GM12878 (cell line): ENCODE results near the gene ZSWIM3. TPM values are rescaled to one million over a fixed set of nuclear protein-coding genes. Genes with fewer than 3 reads are reported as not detected.

Experiments used
- ATAC-seq: fragments of 200-7000 bp; cut with Tn5 transposase; 3 replicates; pipeline ENCODE4 v1.9.1; 2020; ENCODE audit warnings: mild to moderate bottlenecking, moderate library complexity
- BruUV-seq: library from RNA; stranded (reverse); fragments of 400-500 nt; replicated peaks from 2 replicates; lab custom pipeline; 2021; lab: Mats Ljungman, UMichigan
- CTCF ChIA-PET: fragments of 300-600 bp; sonication (Branson Sonifier 250); formaldehyde crosslinking; extraction: SDS; loops from one replicate; lab custom pipeline; 2021; ENCODE audit warnings: inconsistent platforms; lab: Yijun Ruan, JAX
- POLR2A ChIA-PET: fragments of 350-600 bp; formaldehyde crosslinking; extraction: SDS; loops from one replicate; lab custom pipeline; 2021; ENCODE audit warnings: inconsistent platforms; lab: Charles Lee
- RAD21 ChIA-PET: fragments of 300-600 bp; sonication (Branson Sonifier 250); formaldehyde crosslinking; loops from one replicate; lab custom pipeline; 2023; ENCODE audit warnings: antibody characterized with exemption; ENCODE audit not compliant: unreplicated experiment; lab: Charles Lee
- SMC1A ChIA-PET: fragments of 300-600 bp; sonication (Branson Sonifier 250); formaldehyde crosslinking; loops from one replicate; lab custom pipeline; 2023; ENCODE audit not compliant: unreplicated experiment, uncharacterized antibody; lab: Charles Lee
- DNase-seq: peaks from one replicate; pipeline ENCODE4 v3.0.0-alpha.2; 2011; ENCODE audit warnings: low read depth, low spot score
- FAIRE-seq: peaks from 3 replicates; lab custom pipeline; 2011; peaks lifted over from hg19 to GRCh38; lab: Jason Lieb, UNC
- H2AFZ ChIP-seq: 2 replicates; pipeline ENCODE4 v1.6.0; 2011; ENCODE audit warnings: low read depth, low read length, control low read depth; ENCODE audit not compliant: control insufficient read depth
- H3K27ac ChIP-seq: 2 replicates; pipeline ENCODE4 v1.5.1; 2011; ENCODE audit warnings: control low read depth; ENCODE audit not compliant: control insufficient read depth, insufficient read depth
- H3K27me3 ChIP-seq, 2 experiments: replicated peaks in 1 of 2; 2 replicates each; pipeline versions ENCODE4 v1.6.0 to v1.6.1; 2011; ENCODE audit warnings: low read length in 1 of 2; ENCODE audit not compliant: control insufficient read depth in 2 of 2, insufficient read depth in 2 of 2
- H3K36me3 ChIP-seq, 2 experiments: 2 replicates each; pipeline ENCODE4 v1.5.1; 2011; ENCODE audit warnings: low read length in 1 of 2; ENCODE audit not compliant: control insufficient read depth in 2 of 2, insufficient read depth in 2 of 2
- H3K4me1 ChIP-seq: 2 replicates; pipeline ENCODE4 v1.6.1; 2011; ENCODE audit warnings: mild to moderate bottlenecking, low read length, moderate library complexity, mixed read lengths; ENCODE audit not compliant: control insufficient read depth, insufficient read depth
- H3K4me2 ChIP-seq: 2 replicates; pipeline ENCODE4 v1.6.0; 2011; ENCODE audit warnings: control low read depth; ENCODE audit not compliant: control insufficient read depth, insufficient read depth
- H3K4me3 ChIP-seq: fragments of 200-600 bp; sonication (generic); 2 replicates; pipeline ENCODE4 v1.5.1; 2016
- H3K79me2 ChIP-seq: 2 replicates; pipeline ENCODE4 v1.6.0; 2011; ENCODE audit warnings: low read length; ENCODE audit not compliant: control insufficient read depth, insufficient read depth
- H3K9ac ChIP-seq: 2 replicates; pipeline ENCODE4 v1.8.0; 2011; ENCODE audit warnings: low read length, control low read depth, mixed read lengths; ENCODE audit not compliant: control insufficient read depth, insufficient read depth
- H3K9me3 ChIP-seq: replicated peaks from 3 replicates; pipeline ENCODE4 v1.5.1; 2011; ENCODE audit warnings: mild to moderate bottlenecking, low read length; ENCODE audit not compliant: control insufficient read depth, insufficient read depth
- H4K20me1 ChIP-seq: 2 replicates; pipeline ENCODE4 v1.6.0; 2011; ENCODE audit not compliant: control insufficient read depth, insufficient read depth
- IRF5 ChIP-seq: fragments of 450-650 bp; IDR thresholded peaks from 2 replicates; pipeline ENCODE4 v1.6.1; 2017; ENCODE audit warnings: borderline replicate concordance
- POLR2A ChIP-seq: IDR thresholded peaks from 2 replicates; pipeline ENCODE4 v1.6.1; 2011; ENCODE audit warnings: low read depth, mild to moderate bottlenecking, low read length
- WGBS: methylation state at CpG from one replicate; pipeline ENCODE4 v1.1.6; 2016; ENCODE audit warnings: low lambda C conversion rate; ENCODE audit not compliant: insufficient replicate concordance, insufficient coverage; ENCODE audit errors: missing lambda C conversion rate; 5-methylcytosine and 5-hydroxymethylcytosine counted together
- in situ Hi-C: fragments of 300-500 bp; cut with MboI; formaldehyde crosslinking; loops from 9 replicates; pipeline ENCODE4 v1.14.3; 2018; ENCODE audit warnings: mixed read lengths
- intact Hi-C: fragments of 100-400 bp; cut with micrococcal nuclease; formaldehyde crosslinking; loops from one replicate; pipeline ENCODE4 v1.14.2; 2022; ENCODE audit not compliant: unreplicated experiment
- polyA plus RNA-seq, 11 experiments: library from polyadenylated mRNA; depleted of rRNA in 4 of 11; unstranded in 6 of 11; stranded (reverse) in 5 of 11; fragments of >200 nt; fragmentation: Nextera tagmentation in 4 of 11; fragmentation: Illumina TruSeq in 1 of 11; extraction: Ambion mirVana in 4 of 11; extraction: Trizol in 1 of 11; gene quantifications; 1 replicate in 1 of 11; 2 replicates in 10 of 11; pipeline versions ENCODE4 v1.2.1 to v1.2.3, GENCODE V29; 2011 to 2016; ENCODE audit warnings: inconsistent platforms in 2 of 11, missing spikeins in 2 of 11, low read depth in 1 of 11
- total RNA-seq, 4 experiments: library from RNA; depleted of rRNA in 3 of 4; stranded (reverse); fragments of >200 nt in 3 of 4; fragmentation: Illumina TruSeq in 1 of 4; extraction: Trizol in 1 of 4; gene quantifications; 2 replicates each; pipeline versions ENCODE4 v1.2.1 to v1.2.3, GENCODE V29; 2013 to 2021
- TF ChIP-seq, protein P1 (sequence below): fragments of 450-650 bp; IDR thresholded peaks from 2 replicates; pipeline ENCODE4 v1.6.1; 2014; ENCODE audit warnings: mild to moderate bottlenecking

ZSWIM3 gene
- total and polyA plus RNA-seq, 10 of the 15 experiments (the other 5 are each of a cell fraction or from before 2014, with no cell fraction given) = 1.6 to 5.1 (median 4.2) TPM

DNA sequence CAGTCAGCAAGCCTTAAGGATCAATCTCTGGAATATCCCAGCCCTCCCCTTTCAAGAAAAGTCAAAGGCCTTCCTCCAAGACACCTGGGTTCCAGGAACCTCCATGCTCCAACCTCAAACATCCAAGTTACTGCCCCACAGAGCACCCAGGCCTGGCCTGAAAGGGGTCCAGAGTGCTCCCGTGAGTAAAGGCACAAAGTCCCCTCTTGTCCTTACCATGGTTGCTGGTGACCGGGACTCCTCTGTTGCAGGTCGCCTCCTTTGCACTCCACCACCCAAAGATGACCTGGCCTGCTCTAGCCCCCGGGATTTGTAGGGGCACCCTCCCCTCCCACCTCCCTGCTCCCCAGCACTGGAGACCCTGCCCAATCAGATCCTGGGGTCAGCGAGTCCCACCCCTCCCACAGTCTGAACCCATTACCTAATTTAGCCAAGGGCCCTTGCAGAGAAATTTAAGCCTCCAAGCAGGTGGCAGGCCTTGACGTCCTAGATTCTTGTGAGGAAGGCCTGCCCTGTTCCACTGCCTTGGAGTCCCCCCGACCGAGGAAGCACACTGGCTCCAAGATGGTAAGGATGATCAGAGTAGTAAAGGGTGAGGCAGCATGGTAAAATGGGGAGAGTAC, 30.3 kb upstream of the ZSWIM3 start, which contains the start of gene TNNC2:
TNNC2 (minus strand) TSS at position 283 of the 623 bp plus-strand sequence; CDS start at position 219, 64 bp downstream.
- SMC1A ChIA-PET = no interaction called here
- POLR2A ChIA-PET = no interaction called here
- no peak within 1 kb of the TSS for H3K27ac ChIP-seq

More for the DNA sequence above, 30.3 kb upstream of the ZSWIM3 start, which contains the start of gene TNNC2:
- Histone ChIP-seq H3K9ac (no peak within 1 kb of the TSS), H3K9me3 (no peaks in the 10 kb centered on the region)
- CTCF ChIA-PET = interaction anchor here (1.4 kb wide), 1 partner anchor 10 kb away, joined by 3 read pairs; no protein-coding TSS in a partner anchor
- no peak for TF ChIP-seq POLR2A
- no peak for TF ChIP-seq IRF5
- TF ChIP-seq, protein P1, sequence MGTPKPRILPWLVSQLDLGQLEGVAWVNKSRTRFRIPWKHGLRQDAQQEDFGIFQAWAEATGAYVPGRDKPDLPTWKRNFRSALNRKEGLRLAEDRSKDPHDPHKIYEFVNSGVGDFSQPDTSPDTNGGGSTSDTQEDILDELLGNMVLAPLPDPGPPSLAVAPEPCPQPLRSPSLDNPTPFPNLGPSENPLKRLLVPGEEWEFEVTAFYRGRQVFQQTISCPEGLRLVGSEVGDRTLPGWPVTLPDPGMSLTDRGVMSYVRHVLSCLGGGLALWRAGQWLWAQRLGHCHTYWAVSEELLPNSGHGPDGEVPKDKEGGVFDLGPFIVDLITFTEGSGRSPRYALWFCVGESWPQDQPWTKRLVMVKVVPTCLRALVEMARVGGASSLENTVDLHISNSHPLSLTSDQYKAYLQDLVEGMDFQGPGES = no peak
- TF ChIP-seq, all 136 proteins: peak for 0
- intact Hi-C loops (no loop called here), in situ Hi-C loops (no loop called here)
- no peaks in the 10 kb centered on the region for H3K79me2 ChIP-seq
- H3K4me1 ChIP-seq = peaks cover 5% of the 10 kb centered on the region; the same call in 1 of the 2 replicates
- RAD21 ChIA-PET = no interaction called here
- no peak within 1 kb of the TSS for H3K4me3 ChIP-seq
- DNase-seq = no peak
- H3K4me2 ChIP-seq = no peak within 1 kb of the TSS
- no peak for ATAC-seq
- no peaks in the 10 kb centered on the region for H4K20me1 ChIP-seq
- BruUV-seq = no TSS peak
- H3K27me3 ChIP-seq = no peaks in the 10 kb centered on the region; a peak in 2 of 4 replicates
- no peak for FAIRE-seq
- WGBS = 24% methylated on average over 8 of the region's 8 CpGs
- H2AFZ ChIP-seq = no peak within 1 kb of the TSS
- no peaks in the 10 kb centered on the region for H3K36me3 ChIP-seq
